ENCODE data around the gene MYO6. TPM values are rescaled to one million over a fixed set of nuclear protein-coding genes. Genes with fewer than 3 reads are reported as not detected.
"Not testable (repeated sequence)": the region's sequence is repeated elsewhere in the genome, so short reads cannot be mapped to it uniquely, and the experiment has no call there.

The MYO6 gene
- total RNA-seq, 1 donor from 2014 or later, result 135 TPM

DNA sequence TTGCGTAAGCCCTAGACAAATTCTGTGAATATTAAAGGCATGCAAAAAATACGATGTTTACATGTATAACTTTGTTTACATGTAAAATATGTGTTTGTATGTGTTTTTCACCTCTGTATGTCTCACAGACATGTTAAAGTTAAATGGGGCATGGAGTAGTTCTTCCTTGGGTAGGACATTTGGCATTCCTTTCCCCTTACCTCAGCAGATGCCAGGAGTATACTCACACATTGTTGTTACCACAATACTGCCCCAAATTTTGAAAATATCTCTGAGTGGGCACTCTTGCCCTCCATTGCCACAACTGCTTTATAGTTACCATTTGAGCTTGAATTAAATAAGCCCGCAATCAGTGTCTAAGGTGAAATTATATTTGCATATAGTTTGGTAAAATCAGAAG is 147.5 kb downstream of the MYO6 start:
- no peak overlapping the region for H3K27ac Mint-ChIP-seq (ENCODE audit: unreplicated experiment)
- H3K4me3 Mint-ChIP-seq (ENCODE audit: unreplicated experiment), result no peak overlapping the region
- TF ChIP-seq, protein P1, sequence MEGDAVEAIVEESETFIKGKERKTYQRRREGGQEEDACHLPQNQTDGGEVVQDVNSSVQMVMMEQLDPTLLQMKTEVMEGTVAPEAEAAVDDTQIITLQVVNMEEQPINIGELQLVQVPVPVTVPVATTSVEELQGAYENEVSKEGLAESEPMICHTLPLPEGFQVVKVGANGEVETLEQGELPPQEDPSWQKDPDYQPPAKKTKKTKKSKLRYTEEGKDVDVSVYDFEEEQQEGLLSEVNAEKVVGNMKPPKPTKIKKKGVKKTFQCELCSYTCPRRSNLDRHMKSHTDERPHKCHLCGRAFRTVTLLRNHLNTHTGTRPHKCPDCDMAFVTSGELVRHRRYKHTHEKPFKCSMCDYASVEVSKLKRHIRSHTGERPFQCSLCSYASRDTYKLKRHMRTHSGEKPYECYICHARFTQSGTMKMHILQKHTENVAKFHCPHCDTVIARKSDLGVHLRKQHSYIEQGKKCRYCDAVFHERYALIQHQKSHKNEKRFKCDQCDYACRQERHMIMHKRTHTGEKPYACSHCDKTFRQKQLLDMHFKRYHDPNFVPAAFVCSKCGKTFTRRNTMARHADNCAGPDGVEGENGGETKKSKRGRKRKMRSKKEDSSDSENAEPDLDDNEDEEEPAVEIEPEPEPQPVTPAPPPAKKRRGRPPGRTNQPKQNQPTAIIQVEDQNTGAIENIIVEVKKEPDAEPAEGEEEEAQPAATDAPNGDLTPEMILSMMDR (IDR thresholded peaks at IDR 0.05; ENCODE audit: unreplicated experiment), result no peak
- peaks cover 25% of the 10 kb centered on the region for H3K36me3 Mint-ChIP-seq (ENCODE audit: low read depth, unreplicated experiment)
- no peak for DNase-seq (ENCODE audit: low spot score)
- peaks cover 4% of the 10 kb centered on the region for H3K4me1 Mint-ChIP-seq (ENCODE audit: unreplicated experiment)
- H3K9me3 Mint-ChIP-seq (ENCODE audit: unreplicated experiment), result no peaks in the 10 kb centered on the region
- H3K27me3 Mint-ChIP-seq (ENCODE audit: unreplicated experiment), result peaks cover 3% of the 10 kb centered on the region

GRCh38 chr6:75900216-75900615 is 151.2 kb downstream of the MYO6 start:
- not testable (repeated sequence) for H3K27ac Mint-ChIP-seq (ENCODE audit: unreplicated experiment); H3K4me3 Mint-ChIP-seq (ENCODE audit: unreplicated experiment); H3K4me1 Mint-ChIP-seq (ENCODE audit: unreplicated experiment); H3K27me3 Mint-ChIP-seq (ENCODE audit: unreplicated experiment); DNase-seq (ENCODE audit: low spot score); H3K9me3 Mint-ChIP-seq (ENCODE audit: unreplicated experiment)
- H3K36me3 Mint-ChIP-seq (ENCODE audit: low read depth, unreplicated experiment), result peaks cover 24% of the 10 kb centered on the region

- not testable (repeated sequence) for H3K9me3 Mint-ChIP-seq (ENCODE audit: unreplicated experiment); H3K4me1 Mint-ChIP-seq (ENCODE audit: unreplicated experiment); DNase-seq (ENCODE audit: low spot score); H3K27me3 Mint-ChIP-seq (ENCODE audit: unreplicated experiment); H3K27ac Mint-ChIP-seq (ENCODE audit: unreplicated experiment)
- peaks cover 18% of the 10 kb centered on the region for H3K36me3 Mint-ChIP-seq (ENCODE audit: low read depth, unreplicated experiment)
- peak overlapping the region; percentile 56 for H3K4me3 Mint-ChIP-seq (ENCODE audit: unreplicated experiment)
Measured at GRCh38 chr6:75905129-75905528, 156.1 kb downstream of the MYO6 start.

- H3K27ac Mint-ChIP-seq (ENCODE audit: unreplicated experiment), result no peak overlapping the region
- H3K4me3 Mint-ChIP-seq (ENCODE audit: unreplicated experiment), result peak overlapping the region; percentile 1
- no peaks in the 10 kb centered on the region for H3K4me1 Mint-ChIP-seq (ENCODE audit: unreplicated experiment)
- H3K27me3 Mint-ChIP-seq (ENCODE audit: unreplicated experiment), result no peaks in the 10 kb centered on the region
- TF ChIP-seq, protein P1 (IDR thresholded peaks at IDR 0.05; ENCODE audit: unreplicated experiment), result no peak
- H3K9me3 Mint-ChIP-seq (ENCODE audit: unreplicated experiment), result no peaks in the 10 kb centered on the region
- no peak for DNase-seq (ENCODE audit: low spot score)
- H3K36me3 Mint-ChIP-seq (ENCODE audit: low read depth, unreplicated experiment), result peaks cover 15% of the 10 kb centered on the region
Measured at GRCh38 chr6:75906871-75907270, 157.8 kb downstream of the MYO6 start.

DNA sequence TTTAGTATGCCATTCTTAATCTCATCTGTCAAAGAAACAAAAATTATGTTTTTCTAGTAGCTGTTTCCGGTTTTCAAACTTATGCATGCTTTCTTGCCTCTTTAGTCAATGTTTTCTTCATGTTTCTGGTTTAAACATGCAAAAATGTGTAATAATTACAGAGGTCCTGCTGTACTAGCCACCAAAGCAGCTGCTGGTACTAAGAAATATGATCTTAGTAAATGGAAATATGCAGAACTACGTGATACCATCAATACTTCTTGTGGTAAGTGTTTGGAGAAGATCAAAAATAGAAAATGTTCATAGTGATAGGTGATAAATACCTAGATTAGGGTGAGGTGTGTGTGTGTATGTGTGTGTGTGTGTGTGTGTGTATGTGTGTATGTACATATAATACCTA is 158.4 kb downstream of the MYO6 start:
- DNase-seq (ENCODE audit: low spot score), result no peak
- H3K27me3 Mint-ChIP-seq (ENCODE audit: unreplicated experiment), result no peaks in the 10 kb centered on the region
- TF ChIP-seq, protein P1 (IDR thresholded peaks at IDR 0.05; ENCODE audit: unreplicated experiment), result no peak
- no peaks in the 10 kb centered on the region for H3K4me1 Mint-ChIP-seq (ENCODE audit: unreplicated experiment)
- no peak overlapping the region for H3K4me3 Mint-ChIP-seq (ENCODE audit: unreplicated experiment)
- peaks cover 15% of the 10 kb centered on the region for H3K36me3 Mint-ChIP-seq (ENCODE audit: low read depth, unreplicated experiment)
- H3K27ac Mint-ChIP-seq (ENCODE audit: unreplicated experiment), result no peak overlapping the region
- no peaks in the 10 kb centered on the region for H3K9me3 Mint-ChIP-seq (ENCODE audit: unreplicated experiment)

DNA sequence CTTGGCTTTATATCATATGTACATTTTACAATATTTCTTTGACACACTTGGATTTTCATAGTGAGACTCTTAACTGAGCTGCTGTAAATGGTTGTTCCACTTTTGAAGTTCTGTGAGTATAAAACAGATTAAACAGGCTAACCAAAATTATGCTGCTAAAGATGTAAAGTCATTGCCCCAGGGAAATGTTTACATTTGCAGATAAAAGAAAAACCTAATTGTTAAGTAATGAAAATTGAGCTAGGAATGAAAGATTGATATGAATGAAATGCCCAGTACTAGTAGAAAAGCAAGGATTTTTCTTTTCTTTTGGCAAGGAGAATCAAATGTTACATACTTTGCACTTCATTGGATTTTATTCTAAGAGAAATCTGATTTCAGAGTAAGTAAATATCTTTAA is 164.0 kb downstream of the MYO6 start:
- Mint-ChIP-seq H3K27ac (ENCODE audit: unreplicated experiment) (no peak overlapping the region), H3K4me1 (ENCODE audit: unreplicated experiment) (no peaks in the 10 kb centered on the region), H3K36me3 (ENCODE audit: low read depth, unreplicated experiment) (peaks cover 23% of the 10 kb centered on the region), H3K9me3 (ENCODE audit: unreplicated experiment) (no peaks in the 10 kb centered on the region), H3K27me3 (ENCODE audit: unreplicated experiment) (no peaks in the 10 kb centered on the region), H3K4me3 (ENCODE audit: unreplicated experiment) (no peak overlapping the region)
- DNase-seq (ENCODE audit: low spot score), result no peak
- TF ChIP-seq, protein P1 (IDR thresholded peaks at IDR 0.05; ENCODE audit: unreplicated experiment), result no peak

All from endothelial cell (in vitro differentiated cells).